Measurements from ENCODE around the gene SPTBN1. TPM values are rescaled to one million over a fixed set of nuclear protein-coding genes. Genes with fewer than 3 reads are reported as not detected.

Gene SPTBN1
- polyA plus RNA-seq, 1 experiment: 56.6 TPM

DNA sequence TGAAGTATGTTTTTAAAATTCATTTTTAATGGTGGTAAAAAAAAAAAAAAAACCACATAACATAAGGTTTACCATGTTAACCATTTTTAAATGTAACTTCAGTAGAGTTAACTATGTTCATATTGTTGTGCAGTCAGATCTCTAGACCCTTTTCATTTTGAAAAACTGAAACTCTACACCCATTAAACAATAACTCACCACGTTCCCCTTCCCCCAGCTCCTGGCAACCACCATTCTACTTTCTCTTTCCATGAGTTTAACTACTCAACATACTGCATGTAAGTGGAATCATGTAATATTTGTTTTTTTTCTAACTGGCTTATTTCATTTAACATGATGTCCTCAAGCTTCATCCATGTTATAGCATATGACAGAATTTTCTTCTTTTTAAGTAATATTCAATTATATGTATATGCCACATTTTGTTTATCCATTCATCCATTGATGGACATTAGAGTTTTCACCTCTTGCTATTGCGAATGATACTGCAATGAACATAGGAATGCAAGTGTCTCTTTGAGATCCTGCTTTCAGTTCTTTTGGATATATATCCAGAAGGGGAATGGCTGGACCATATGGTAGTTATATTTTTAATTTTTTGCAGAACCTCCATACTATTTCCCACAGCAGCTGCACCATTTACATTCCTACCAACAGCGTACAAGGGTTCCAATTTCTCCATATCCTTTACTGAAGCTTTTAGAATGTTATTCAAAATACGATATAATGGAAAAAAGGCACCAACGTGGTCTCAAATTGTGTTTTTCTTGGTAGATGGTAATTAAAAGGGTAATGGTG is 91.0 kb downstream of the SPTBN1 start:
- H3K27me3 ChIP-seq (ENCODE audit: control insufficient read depth, insufficient read depth, low read length): no peaks in the 10 kb centered on the region
- no peaks in the 10 kb centered on the region for H3K9me3 ChIP-seq (ENCODE audit: control insufficient read depth, insufficient read depth, low read length)
- no peak overlapping the region for H3K27ac ChIP-seq (ENCODE audit: low read depth, low read length)
- TF ChIP-seq, protein P1, sequence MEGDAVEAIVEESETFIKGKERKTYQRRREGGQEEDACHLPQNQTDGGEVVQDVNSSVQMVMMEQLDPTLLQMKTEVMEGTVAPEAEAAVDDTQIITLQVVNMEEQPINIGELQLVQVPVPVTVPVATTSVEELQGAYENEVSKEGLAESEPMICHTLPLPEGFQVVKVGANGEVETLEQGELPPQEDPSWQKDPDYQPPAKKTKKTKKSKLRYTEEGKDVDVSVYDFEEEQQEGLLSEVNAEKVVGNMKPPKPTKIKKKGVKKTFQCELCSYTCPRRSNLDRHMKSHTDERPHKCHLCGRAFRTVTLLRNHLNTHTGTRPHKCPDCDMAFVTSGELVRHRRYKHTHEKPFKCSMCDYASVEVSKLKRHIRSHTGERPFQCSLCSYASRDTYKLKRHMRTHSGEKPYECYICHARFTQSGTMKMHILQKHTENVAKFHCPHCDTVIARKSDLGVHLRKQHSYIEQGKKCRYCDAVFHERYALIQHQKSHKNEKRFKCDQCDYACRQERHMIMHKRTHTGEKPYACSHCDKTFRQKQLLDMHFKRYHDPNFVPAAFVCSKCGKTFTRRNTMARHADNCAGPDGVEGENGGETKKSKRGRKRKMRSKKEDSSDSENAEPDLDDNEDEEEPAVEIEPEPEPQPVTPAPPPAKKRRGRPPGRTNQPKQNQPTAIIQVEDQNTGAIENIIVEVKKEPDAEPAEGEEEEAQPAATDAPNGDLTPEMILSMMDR (IDR thresholded peaks at IDR 0.05; ENCODE audit: low read depth, low read length): no peak
- no peak for DNase-seq (ENCODE audit: low read depth, low spot score)
- no peak overlapping the region for H3K4me3 ChIP-seq (ENCODE audit: low read depth, low read length)
- CTCF ChIA-PET: no interaction called here
- POLR2A ChIA-PET: interaction anchor here (0.7 kb wide), 1 partner anchor 209 kb away, joined by 5 read pairs; no protein-coding TSS in a partner anchor

DNA sequence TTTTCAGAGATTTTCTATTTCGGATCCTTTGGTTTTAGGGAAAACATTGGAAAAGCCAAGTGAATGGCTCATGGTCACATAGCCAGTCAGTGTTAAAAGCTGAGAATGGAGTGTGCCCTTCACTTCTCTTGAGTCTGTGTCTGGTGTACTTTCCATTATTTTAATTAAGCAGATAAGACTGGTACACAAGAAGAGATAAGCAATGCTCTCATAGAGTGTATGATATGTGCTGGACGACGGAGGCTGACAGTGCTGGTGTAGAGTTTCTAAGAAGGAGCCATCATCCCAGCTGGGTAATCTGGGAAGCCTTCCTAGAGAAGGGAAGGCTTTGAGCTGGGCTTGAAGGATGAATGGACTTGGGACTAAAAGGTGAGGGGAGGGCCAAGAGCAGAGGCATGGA is 93.3 kb downstream of the SPTBN1 start:
- H3K4me3 ChIP-seq (ENCODE audit: low read depth, low read length): no peak overlapping the region
- no peaks in the 10 kb centered on the region for H3K9me3 ChIP-seq (ENCODE audit: control insufficient read depth, insufficient read depth, low read length)
- H3K27ac ChIP-seq (ENCODE audit: low read depth, low read length): no peak overlapping the region
- POLR2A ChIA-PET: no interaction called here
- CTCF ChIA-PET: interaction anchor here (0.6 kb wide), 1 partner anchor 26 kb away, joined by 3 read pairs; no protein-coding TSS in a partner anchor
- no peaks in the 10 kb centered on the region for H3K27me3 ChIP-seq (ENCODE audit: control insufficient read depth, insufficient read depth, low read length)
- TF ChIP-seq, protein P1 (IDR thresholded peaks at IDR 0.05; ENCODE audit: low read depth, low read length): no peak
- DNase-seq (ENCODE audit: low read depth, low spot score): no peak

DNA sequence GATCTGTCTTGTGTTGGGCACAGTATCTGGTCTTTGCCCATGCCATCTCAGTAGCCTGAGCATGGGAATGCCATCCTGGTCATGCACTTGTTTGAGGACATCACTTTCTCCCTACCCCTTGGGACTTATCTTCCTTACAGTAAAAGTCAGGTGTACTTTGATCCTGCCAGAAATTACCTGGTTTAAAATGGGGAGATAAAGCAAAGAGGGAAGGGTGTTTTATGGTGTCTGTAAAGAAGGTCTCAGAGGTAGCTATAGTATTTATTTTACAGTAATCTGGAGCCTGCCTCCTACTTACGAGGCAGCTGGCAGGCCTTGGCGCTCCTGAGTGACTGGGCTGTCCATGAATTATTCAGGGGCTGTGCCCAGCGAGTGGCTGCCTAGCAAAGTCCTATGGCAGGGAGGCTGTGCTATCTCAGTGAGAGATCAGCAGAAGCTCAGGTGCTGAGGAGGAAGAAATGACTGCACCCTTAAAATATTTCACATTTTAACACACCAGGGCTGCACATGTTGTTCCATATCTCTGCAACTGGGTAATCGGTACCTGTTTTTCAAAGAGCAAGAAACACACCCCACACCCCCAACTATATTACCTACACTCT is 93.9 kb downstream of the SPTBN1 start:
- H3K27ac ChIP-seq (ENCODE audit: low read depth, low read length): no peak overlapping the region
- no peaks in the 10 kb centered on the region for H3K9me3 ChIP-seq (ENCODE audit: control insufficient read depth, insufficient read depth, low read length)
- no peak overlapping the region for H3K4me3 ChIP-seq (ENCODE audit: low read depth, low read length)
- no peaks in the 10 kb centered on the region for H3K27me3 ChIP-seq (ENCODE audit: control insufficient read depth, insufficient read depth, low read length)
- CTCF ChIA-PET: no interaction called here
- TF ChIP-seq, protein P1 (IDR thresholded peaks at IDR 0.05; ENCODE audit: low read depth, low read length): no peak
- POLR2A ChIA-PET: no interaction called here
- no peak for DNase-seq (ENCODE audit: low read depth, low spot score)

DNA sequence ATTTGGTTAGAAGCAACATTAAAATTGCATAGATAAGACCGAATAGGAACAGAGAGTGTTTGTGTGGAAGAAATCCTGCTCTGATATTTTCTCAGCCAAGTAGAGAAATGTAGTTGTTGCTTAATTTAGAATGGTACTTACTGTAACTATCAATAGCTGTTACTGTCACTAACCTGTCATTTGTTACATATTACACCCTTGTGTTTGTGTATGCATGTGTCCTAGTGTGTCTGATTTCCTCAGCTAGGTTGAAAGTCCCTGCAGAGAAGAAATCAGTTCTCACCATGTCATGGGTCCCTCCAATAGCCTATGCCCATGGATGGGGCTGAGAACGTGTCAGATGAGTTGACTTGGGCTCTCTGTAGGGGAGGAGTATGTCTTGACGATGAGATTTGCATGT is 94.4 kb downstream of the SPTBN1 start:
- TF ChIP-seq, protein P1 (IDR thresholded peaks at IDR 0.05; ENCODE audit: low read depth, low read length): no peak
- no peaks in the 10 kb centered on the region for H3K9me3 ChIP-seq (ENCODE audit: control insufficient read depth, insufficient read depth, low read length)
- CTCF ChIA-PET: no interaction called here
- H3K4me3 ChIP-seq (ENCODE audit: low read depth, low read length): no peak overlapping the region
- H3K27ac ChIP-seq (ENCODE audit: low read depth, low read length): no peak overlapping the region
- no peak for DNase-seq (ENCODE audit: low read depth, low spot score)
- POLR2A ChIA-PET: no interaction called here
- no peaks in the 10 kb centered on the region for H3K27me3 ChIP-seq (ENCODE audit: control insufficient read depth, insufficient read depth, low read length)

DNA sequence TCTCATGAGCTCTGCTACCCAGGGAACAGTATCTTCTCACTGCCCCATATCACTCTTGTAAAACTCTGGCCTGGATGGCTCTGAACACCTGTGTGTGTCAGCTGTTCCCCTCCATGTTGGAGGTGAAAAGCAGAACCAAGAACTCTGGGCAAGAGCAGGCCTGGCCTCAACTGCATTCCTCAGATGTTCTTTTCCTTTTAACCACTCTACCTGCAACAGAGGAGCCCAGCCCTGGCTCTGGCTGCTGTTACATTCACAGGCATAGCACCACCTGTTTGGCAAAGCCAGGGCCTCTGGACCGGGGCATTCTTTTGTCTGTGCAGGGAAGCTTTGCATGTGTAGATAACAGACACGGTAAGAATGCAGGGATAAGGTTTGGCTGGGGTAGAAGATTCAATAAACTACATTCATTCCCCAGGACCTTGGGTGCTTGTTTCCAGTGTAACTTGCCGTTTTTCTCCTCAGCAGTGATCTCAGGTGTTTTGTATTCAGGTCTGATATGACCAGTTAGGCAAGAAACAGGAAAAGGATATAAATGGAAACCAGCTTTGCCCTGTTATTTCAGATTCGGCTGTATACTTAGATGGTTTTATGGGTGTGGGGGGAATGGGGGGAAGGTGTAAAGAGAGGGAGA is 95.1 kb downstream of the SPTBN1 start:
- DNase-seq (ENCODE audit: low read depth, low spot score): no peak
- no peaks in the 10 kb centered on the region for H3K27me3 ChIP-seq (ENCODE audit: control insufficient read depth, insufficient read depth, low read length)
- CTCF ChIA-PET: no interaction called here
- no peaks in the 10 kb centered on the region for H3K9me3 ChIP-seq (ENCODE audit: control insufficient read depth, insufficient read depth, low read length)
- POLR2A ChIA-PET: interaction anchor here (0.7 kb wide), 1 partner anchor 705 kb away, joined by 3 read pairs; no protein-coding TSS in a partner anchor
- H3K4me3 ChIP-seq (ENCODE audit: low read depth, low read length): no peak overlapping the region
- no peak overlapping the region for H3K27ac ChIP-seq (ENCODE audit: low read depth, low read length)
- TF ChIP-seq, protein P1 (IDR thresholded peaks at IDR 0.05; ENCODE audit: low read depth, low read length): no peak
